HepG2 (cell line): ENCODE results near the gene FOXL3. TPM values are rescaled to one million over a fixed set of nuclear protein-coding genes. Genes with fewer than 3 reads are reported as not detected.
A peak's percentile ranks its signal among the peaks of the same experiment; 100 is the strongest.

Source experiments
- ARID2 ChIP-seq: sonication (generic); formaldehyde crosslinking; IDR thresholded peaks from 2 replicates; pipeline ENCODE4 v1.8.1; 2022; ENCODE audit warnings: mild to moderate bottlenecking, missing genetic modification reagents, borderline replicate concordance
- DDIT3 ChIP-seq: sonication (generic); formaldehyde crosslinking; IDR thresholded peaks from 2 replicates; pipeline ENCODE4 v1.4.0; 2020; ENCODE audit warnings: mild to moderate bottlenecking, missing genetic modification reagents
- FOXC1 ChIP-seq: sonication (generic); formaldehyde crosslinking; IDR thresholded peaks from 2 replicates; pipeline ENCODE4 v1.8.0; 2022; ENCODE audit warnings: mild to moderate bottlenecking, missing genetic modification reagents, borderline replicate concordance
- GMEB2 ChIP-seq: IDR thresholded peaks from 2 replicates; pipeline ENCODE4 v1.6.1; 2016; ENCODE audit warnings: missing biosample characterization, missing genetic modification reagents, low read depth
- HDAC1 ChIP-seq: sonication (generic); formaldehyde crosslinking; IDR thresholded peaks from 2 replicates; pipeline ENCODE4 v1.5.1; 2020; ENCODE audit warnings: mild to moderate bottlenecking, missing genetic modification reagents
- HNF4A ChIP-seq: sonication (generic); formaldehyde crosslinking; IDR thresholded peaks from 2 replicates; pipeline ENCODE4 v1.4.0; 2020; ENCODE audit warnings: missing genetic modification reagents
- KDM2A ChIP-seq: sonication (generic); formaldehyde crosslinking; IDR thresholded peaks from 2 replicates; pipeline ENCODE4 v1.4.0; 2020; ENCODE audit warnings: low read depth, missing genetic modification reagents, borderline replicate concordance
- LCORL ChIP-seq, 2 experiments: fragments of 450-650 bp in 1 of 2; sonication (generic) in 1 of 2; formaldehyde crosslinking in 1 of 2; IDR thresholded peaks; 2 replicates each; pipeline versions ENCODE4 v1.5.0 to v1.6.1; 2017 to 2020; ENCODE audit warnings: antibody characterized with exemption in 1 of 2, missing genetic modification reagents in 1 of 2
- MXI1 ChIP-seq: IDR thresholded peaks from 3 replicates; pipeline ENCODE4 v1.6.1; 2012; ENCODE audit warnings: low read depth, low read length, inconsistent platforms, borderline replicate concordance
- NBN ChIP-seq: fragments of 450-650 bp; conservative IDR thresholded peaks from 2 replicates; pipeline ENCODE4 v1.6.1; 2017
- NKX3-1 ChIP-seq: sonication (generic); formaldehyde crosslinking; IDR thresholded peaks from 2 replicates; pipeline ENCODE4 v1.5.0; 2020; ENCODE audit warnings: missing genetic modification reagents
- PAWR ChIP-seq: sonication (generic); formaldehyde crosslinking; IDR thresholded peaks from 2 replicates; pipeline ENCODE4 v1.4.0; 2020; ENCODE audit warnings: missing genetic modification reagents, mild to moderate bottlenecking, borderline replicate concordance
- PCBP1 ChIP-seq: fragments of 200-400 bp; formaldehyde crosslinking; IDR thresholded peaks from 2 replicates; pipeline ENCODE4 v1.6.1; 2017; ENCODE audit warnings: mild to moderate bottlenecking, low read depth, low read length, borderline replicate concordance
- PHF8 ChIP-seq: sonication (generic); formaldehyde crosslinking; IDR thresholded peaks from 2 replicates; pipeline ENCODE4 v1.5.0; 2020; ENCODE audit warnings: missing genetic modification reagents
- POLR2AphosphoS5 ChIP-seq: IDR thresholded peaks from 2 replicates; pipeline ENCODE4 v1.6.1; 2012; ENCODE audit warnings: low read depth, low read length
- RBFOX2 ChIP-seq: fragments of 200-400 bp; formaldehyde crosslinking; IDR thresholded peaks from 2 replicates; pipeline ENCODE4 v1.6.1; 2017; ENCODE audit warnings: low read depth, mild to moderate bottlenecking, low read length
- TCF12 ChIP-seq, 2 experiments: fragments of 450-650 bp in 1 of 2; sonication (generic) in 1 of 2; formaldehyde crosslinking in 1 of 2; IDR thresholded peaks; 2 replicates each; pipeline versions ENCODE4 v1.6.1 to v1.8.0; 2017 to 2022; ENCODE audit warnings: antibody characterized with exemption in 1 of 2, mild to moderate bottlenecking in 1 of 2, missing genetic modification reagents in 1 of 2, moderate library complexity in 1 of 2
- YY1 ChIP-seq: IDR thresholded peaks from 2 replicates; pipeline ENCODE4 v1.6.1; 2011; ENCODE audit warnings: low read length, low read depth, moderate library complexity, mild to moderate bottlenecking; ENCODE audit not compliant: insufficient read depth, insufficient replicate concordance
- ZFP37 ChIP-seq: sonication (generic); formaldehyde crosslinking; IDR thresholded peaks from 2 replicates; pipeline ENCODE4 v1.4.0; 2020; ENCODE audit warnings: missing genetic modification reagents, borderline replicate concordance
- ZNF547 ChIP-seq: sonication (generic); formaldehyde crosslinking; IDR thresholded peaks from 2 replicates; pipeline ENCODE4 v1.5.1; 2020; ENCODE audit warnings: mild to moderate bottlenecking, missing genetic modification reagents
- ZNF549 ChIP-seq: sonication (generic); formaldehyde crosslinking; IDR thresholded peaks from 2 replicates; pipeline ENCODE4 v1.5.0; 2020; ENCODE audit warnings: missing genetic modification reagents
- ZNF557 ChIP-seq: sonication (generic); formaldehyde crosslinking; IDR thresholded peaks from 2 replicates; pipeline ENCODE4 v1.4.0; 2020; ENCODE audit warnings: missing genetic modification reagents
- ZNF598 ChIP-seq: sonication (generic); formaldehyde crosslinking; IDR thresholded peaks from 2 replicates; pipeline ENCODE4 v1.5.1; 2020; ENCODE audit warnings: mild to moderate bottlenecking, missing genetic modification reagents, borderline replicate concordance
- ZNF7 ChIP-seq: IDR thresholded peaks from 2 replicates; pipeline ENCODE4 v1.6.1; 2016; ENCODE audit warnings: missing biosample characterization, missing genetic modification reagents
- ZNF891 ChIP-seq: sonication (generic); formaldehyde crosslinking; IDR thresholded peaks from 2 replicates; pipeline ENCODE4 v1.5.0; 2020; ENCODE audit warnings: mild to moderate bottlenecking, missing genetic modification reagents
- polyA plus RNA-seq, 8 experiments: library from polyadenylated mRNA; depleted of rRNA in 3 of 8; stranded (reverse) in 7 of 8; unstranded in 1 of 8; fragments of >200 nt; fragmentation: Illumina TruSeq in 4 of 8; extraction: Trizol in 4 of 8; gene quantifications; 2 replicates each; pipeline versions ENCODE4 v1.2.1 to v1.2.3, GENCODE V29; 2011 to 2016; ENCODE audit warnings: low read depth in 4 of 8, missing spikeins in 1 of 8, mixed read lengths in 1 of 8; ENCODE audit not compliant: insufficient read depth in 1 of 8
- total RNA-seq, 5 experiments: library from RNA; depleted of rRNA; stranded (reverse); fragments of >200 nt; fragmentation: Illumina TruSeq; extraction: Trizol; gene quantifications; 2 replicates each; pipeline ENCODE4 v1.2.3, GENCODE V29; 2016; ENCODE audit warnings: low read depth in 1 of 5
- TF ChIP-seq, protein P1 (sequence below): sonication (generic); formaldehyde crosslinking; IDR thresholded peaks from 2 replicates; pipeline ENCODE4 v1.5.0; 2020; ENCODE audit warnings: missing genetic modification reagents, mild to moderate bottlenecking, borderline replicate concordance

The FOXL3 gene
- total and polyA plus RNA-seq, 2 of the 13 experiments (the other 11 are each of a cell fraction or from before 2014, with no cell fraction given): not detected

DNA sequence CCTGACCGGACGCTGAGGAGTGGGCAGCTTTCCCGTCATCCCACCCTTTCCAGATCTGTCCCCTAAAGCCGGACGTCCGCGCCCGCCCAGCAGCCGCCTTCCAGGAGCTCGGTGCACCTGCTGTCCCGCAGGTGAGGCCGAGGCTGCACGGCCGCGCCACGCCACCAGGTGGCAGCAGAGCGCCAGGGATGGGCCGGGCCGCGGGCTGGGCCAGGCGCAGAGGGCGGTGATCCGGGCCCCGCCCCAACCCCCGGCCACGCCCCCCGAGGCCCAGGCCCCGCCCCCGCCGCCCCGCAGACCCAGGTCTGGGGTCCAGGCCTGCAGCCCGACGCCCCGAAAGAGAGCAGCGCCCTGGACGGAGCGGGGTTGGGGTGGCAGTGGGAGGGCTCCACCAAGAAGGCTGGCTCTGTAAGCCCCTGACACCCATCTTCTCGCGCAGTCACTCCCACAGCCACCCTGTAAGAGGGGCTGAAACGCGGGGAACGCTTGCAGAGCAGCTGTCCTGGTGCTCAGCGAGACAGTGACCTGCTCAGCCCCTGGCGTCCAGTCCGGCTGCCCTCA is 32.2 kb downstream of the FOXL3 start (continued):
- TF ChIP-seq HDAC1 (0 out of 2 replicates have a peak, but pooled peaks have one; percentile 34), KDM2A (CRISPR knock-in tag) (peak; percentile 46; the same call in 1 of the 2 replicates), PHF8 (0 out of 2 replicates have a peak, but pooled peaks have one; percentile 3), ZNF598 (no peak), POLR2AphosphoS5 (no peak), GMEB2 (CRISPR knock-in tag) (no peak), FOXC1 (CRISPR knock-in tag) (no peak), LCORL (IDR thresholded peaks at IDR 0.05) (no peak), LCORL (CRISPR knock-in tag; IDR thresholded peaks at IDR 0.05) (no peak), PCBP1 (0 out of 2 replicates have a peak, but pooled peaks have one; percentile 34), MXI1 (0 out of 3 replicates have a peak, but pooled peaks have one; percentile 30), DDIT3 (CRISPR knock-in tag) (no peak), PAWR (no peak), NKX3-1 (CRISPR knock-in tag) (no peak), ZNF891 (no peak), ZNF557 (CRISPR knock-in tag) (no peak), HNF4A (no peak), ARID2 (no peak), NBN (no peak), RBFOX2 (no peak), TCF12 (IDR thresholded peaks at IDR 0.05) (no peak), TCF12 (CRISPR knock-in tag; IDR thresholded peaks at IDR 0.05) (no peak), ZNF547 (CRISPR knock-in tag) (no peak), YY1 (peak; percentile 24), ZFP37 (CRISPR knock-in tag) (no peak), ZNF7 (CRISPR knock-in tag) (no peak), ZNF549 (CRISPR knock-in tag) (no peak)
- TF ChIP-seq, protein P1, sequence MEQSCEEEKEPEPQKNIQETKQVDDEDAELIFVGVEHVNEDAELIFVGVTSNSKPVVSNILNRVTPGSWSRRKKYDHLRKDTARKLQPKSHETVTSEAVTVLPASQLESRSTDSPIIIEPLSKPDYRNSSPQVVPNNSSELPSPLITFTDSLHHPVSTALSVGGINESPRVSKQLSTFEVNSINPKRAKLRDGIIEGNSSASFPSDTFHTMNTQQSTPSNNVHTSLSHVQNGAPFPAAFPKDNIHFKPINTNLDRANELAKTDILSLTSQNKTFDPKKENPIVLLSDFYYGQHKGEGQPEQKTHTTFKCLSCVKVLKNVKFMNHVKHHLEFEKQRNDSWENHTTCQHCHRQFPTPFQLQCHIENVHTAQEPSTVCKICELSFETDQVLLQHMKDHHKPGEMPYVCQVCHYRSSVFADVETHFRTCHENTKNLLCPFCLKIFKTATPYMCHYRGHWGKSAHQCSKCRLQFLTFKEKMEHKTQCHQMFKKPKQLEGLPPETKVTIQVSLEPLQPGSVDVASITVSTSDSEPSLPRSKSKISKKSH (CRISPR knock-in tag): peak; percentile 69; the same call in 1 of the 2 replicates
